MM.1S (cell line): ENCODE results near the gene HCN4.

Source experiments
- DNase-seq: peaks from one replicate; pipeline ENCODE4 v3.0.0-alpha.2; 2015
- H2AFZ ChIP-seq: fragments of 300-600 bp; sonication (generic); 2 replicates; pipeline ENCODE4 v1.6.0; 2016; ENCODE audit warnings: antibody characterized with exemption, low read length
- H3F3A ChIP-seq: fragments of 300-600 bp; sonication (generic); 2 replicates; pipeline ENCODE4 v1.6.1; 2016; ENCODE audit warnings: mild to moderate bottlenecking, antibody characterized with exemption, low read length, moderate library complexity, mixed read lengths; ENCODE audit not compliant: insufficient read depth
- H3K27ac ChIP-seq: fragments of 300-600 bp; sonication (generic); 2 replicates; pipeline ENCODE4 v1.5.1; 2016; ENCODE audit warnings: mild to moderate bottlenecking, low read length
- H3K27me3 ChIP-seq: fragments of 300-600 bp; sonication (generic); replicated peaks from 2 replicates; pipeline ENCODE4 v1.6.0; 2016; ENCODE audit warnings: low read length; ENCODE audit not compliant: insufficient read depth
- H3K36me3 ChIP-seq: fragments of 300-600 bp; sonication (generic); replicated peaks from 2 replicates; pipeline ENCODE4 v1.6.1; 2016; ENCODE audit warnings: mild to moderate bottlenecking, low read length, mixed read lengths; ENCODE audit not compliant: insufficient read depth
- H3K4me1 ChIP-seq: fragments of 300-600 bp; sonication (generic); 2 replicates; pipeline ENCODE4 v1.6.1; 2016; ENCODE audit warnings: low read length, mixed read lengths
- H3K4me2 ChIP-seq: fragments of 300-600 bp; sonication (generic); 2 replicates; pipeline ENCODE4 v1.6.0; 2016; ENCODE audit warnings: low read depth, low read length
- H3K4me3 ChIP-seq: fragments of 300-600 bp; sonication (generic); 2 replicates; pipeline ENCODE4 v1.5.1; 2016; ENCODE audit warnings: low read length, mixed read lengths
- H3K79me2 ChIP-seq: fragments of 300-600 bp; sonication (generic); 2 replicates; pipeline ENCODE4 v1.6.1; 2016; ENCODE audit warnings: mixed run types, low read length, mixed read lengths
- H3K9ac ChIP-seq: fragments of 300-600 bp; sonication (generic); 2 replicates; pipeline ENCODE4 v1.6.1; 2016; ENCODE audit warnings: low read length, mixed read lengths
- H3K9me2 ChIP-seq: fragments of 300-600 bp; sonication (generic); replicated peaks from 2 replicates; pipeline ENCODE4 v1.6.1; 2016; ENCODE audit warnings: mild to moderate bottlenecking, low read length, mixed read lengths; ENCODE audit not compliant: insufficient read depth
- H3K9me3 ChIP-seq: fragments of 300-600 bp; sonication (generic); replicated peaks from 2 replicates; pipeline ENCODE4 v1.6.1; 2016; ENCODE audit warnings: mild to moderate bottlenecking, low read length, mixed read lengths; ENCODE audit not compliant: insufficient read depth
- H4K20me1 ChIP-seq: fragments of 300-600 bp; sonication (generic); 2 replicates; pipeline ENCODE4 v1.6.1; 2016; ENCODE audit warnings: mild to moderate bottlenecking, low read length, moderate library complexity, mixed read lengths; ENCODE audit not compliant: insufficient read depth
- EZH2 ChIP-seq: fragments of 300-600 bp; sonication (generic); optimal IDR thresholded peaks from 2 replicates; pipeline ENCODE3; 2017; ENCODE audit warnings: low read depth, mild to moderate bottlenecking, antibody characterized with exemption, low read length, mixed read lengths
- EZH2phosphoT487 ChIP-seq: fragments of 300-600 bp; sonication (generic); IDR thresholded peaks from 2 replicates; pipeline ENCODE4 v1.6.1; 2018; ENCODE audit warnings: antibody characterized with exemption, low read length
- TF ChIP-seq, protein P1 (sequence below): fragments of 300-600 bp; sonication (generic); IDR thresholded peaks from 2 replicates; pipeline ENCODE4 v1.5.1; 2016; ENCODE audit warnings: antibody characterized with exemption, low read length, mixed read lengths

HCN4 gene

DNA sequence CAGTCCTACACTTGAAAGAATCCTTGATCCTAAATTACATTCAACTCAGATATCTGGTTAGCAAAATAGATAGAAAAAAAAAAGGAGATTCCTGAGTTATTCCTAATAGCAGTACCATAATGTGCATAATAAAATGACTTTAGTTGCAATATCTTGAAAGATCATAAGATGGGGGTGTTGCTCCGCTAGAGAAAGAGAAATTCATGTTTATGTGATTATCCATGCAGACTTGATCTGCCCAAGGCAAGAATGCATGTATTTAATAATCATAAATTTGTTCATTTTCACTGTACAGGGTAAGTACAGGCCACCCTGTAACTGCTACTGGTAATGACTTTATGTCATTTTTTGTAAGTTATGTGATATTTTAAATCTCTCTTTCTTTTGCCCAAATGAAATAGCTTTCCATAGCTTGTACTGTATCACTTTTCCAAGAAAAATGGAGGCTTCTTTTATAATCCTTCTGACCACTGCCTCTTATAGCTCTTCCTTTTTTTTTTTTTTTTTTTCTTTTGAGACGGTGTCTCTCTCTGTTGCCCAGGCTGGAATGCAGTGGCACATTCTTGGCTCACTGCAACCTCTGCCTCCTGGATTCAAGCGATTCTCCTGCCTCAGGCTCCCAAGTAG is 84.6 kb downstream of the HCN4 start:
- no peak for DNase-seq
- Histone ChIP-seq H3K9me3 (no peaks in the 10 kb centered on the region), H3K4me3 (no peak overlapping the region), H3K4me2 (no peak overlapping the region), H4K20me1 (no peaks in the 10 kb centered on the region), H3K79me2 (no peaks in the 10 kb centered on the region), H3K27ac (no peak overlapping the region), H3K9me2 (no peaks in the 10 kb centered on the region), H3K4me1 (peaks cover 8% of the 10 kb centered on the region; the same call in 1 of the 2 replicates), H3F3A (no peaks in the 10 kb centered on the region), H3K27me3 (no peaks in the 10 kb centered on the region), H3K36me3 (no peaks in the 10 kb centered on the region), H3K9ac (no peak overlapping the region), H2AFZ (no peak overlapping the region)
- TF ChIP-seq EZH2phosphoT487: no peak
- TF ChIP-seq, protein P1, sequence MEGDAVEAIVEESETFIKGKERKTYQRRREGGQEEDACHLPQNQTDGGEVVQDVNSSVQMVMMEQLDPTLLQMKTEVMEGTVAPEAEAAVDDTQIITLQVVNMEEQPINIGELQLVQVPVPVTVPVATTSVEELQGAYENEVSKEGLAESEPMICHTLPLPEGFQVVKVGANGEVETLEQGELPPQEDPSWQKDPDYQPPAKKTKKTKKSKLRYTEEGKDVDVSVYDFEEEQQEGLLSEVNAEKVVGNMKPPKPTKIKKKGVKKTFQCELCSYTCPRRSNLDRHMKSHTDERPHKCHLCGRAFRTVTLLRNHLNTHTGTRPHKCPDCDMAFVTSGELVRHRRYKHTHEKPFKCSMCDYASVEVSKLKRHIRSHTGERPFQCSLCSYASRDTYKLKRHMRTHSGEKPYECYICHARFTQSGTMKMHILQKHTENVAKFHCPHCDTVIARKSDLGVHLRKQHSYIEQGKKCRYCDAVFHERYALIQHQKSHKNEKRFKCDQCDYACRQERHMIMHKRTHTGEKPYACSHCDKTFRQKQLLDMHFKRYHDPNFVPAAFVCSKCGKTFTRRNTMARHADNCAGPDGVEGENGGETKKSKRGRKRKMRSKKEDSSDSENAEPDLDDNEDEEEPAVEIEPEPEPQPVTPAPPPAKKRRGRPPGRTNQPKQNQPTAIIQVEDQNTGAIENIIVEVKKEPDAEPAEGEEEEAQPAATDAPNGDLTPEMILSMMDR: peak; percentile 12; the same call in 1 of the 2 replicates

DNA sequence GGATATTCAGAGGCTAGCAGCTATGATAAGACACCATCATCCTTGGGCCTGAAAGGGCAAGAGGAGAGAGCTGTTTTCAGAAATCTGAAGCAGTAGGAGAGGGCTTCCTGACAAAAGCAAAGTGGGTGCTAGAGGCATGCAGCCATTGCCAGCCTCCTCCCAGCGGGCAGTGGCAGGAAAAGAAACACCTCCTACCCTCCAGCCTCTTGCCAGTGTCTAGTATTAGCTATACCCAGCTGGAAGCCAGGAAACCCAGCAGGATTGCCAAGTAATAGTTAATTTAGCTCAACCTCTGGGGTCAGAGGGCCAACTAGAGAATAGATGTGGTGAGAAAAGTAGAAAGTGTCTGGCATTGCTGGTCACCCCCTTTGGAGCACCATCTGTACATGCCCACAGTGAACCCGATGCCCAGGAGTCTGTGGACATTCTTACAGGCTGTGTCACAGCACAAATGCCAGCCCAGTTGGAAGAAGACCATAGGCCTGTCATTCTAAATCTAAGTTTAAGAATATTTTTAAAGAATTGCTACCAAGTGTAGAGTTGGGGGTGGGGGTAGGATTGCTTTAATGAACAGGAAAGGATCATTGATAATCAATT is 85.3 kb downstream of the HCN4 start:
- H3F3A ChIP-seq: no peaks in the 10 kb centered on the region
- H3K9ac ChIP-seq: no peak overlapping the region
- H4K20me1 ChIP-seq: no peaks in the 10 kb centered on the region
- H3K4me1 ChIP-seq: peaks cover 8% of the 10 kb centered on the region; the same call in 1 of the 2 replicates
- TF ChIP-seq, protein P1: no peak
- TF ChIP-seq EZH2phosphoT487 (no peak), EZH2 (no peak)
- no peak overlapping the region for H2AFZ ChIP-seq
- H3K9me2 ChIP-seq: no peaks in the 10 kb centered on the region
- no peak overlapping the region for H3K4me3 ChIP-seq
- no peaks in the 10 kb centered on the region for H3K79me2 ChIP-seq
- H3K9me3 ChIP-seq: no peaks in the 10 kb centered on the region
- no peak overlapping the region for H3K4me2 ChIP-seq
- H3K27me3 ChIP-seq: no peaks in the 10 kb centered on the region
- H3K27ac ChIP-seq: no peak overlapping the region
- DNase-seq: no peak
- no peaks in the 10 kb centered on the region for H3K36me3 ChIP-seq

DNA sequence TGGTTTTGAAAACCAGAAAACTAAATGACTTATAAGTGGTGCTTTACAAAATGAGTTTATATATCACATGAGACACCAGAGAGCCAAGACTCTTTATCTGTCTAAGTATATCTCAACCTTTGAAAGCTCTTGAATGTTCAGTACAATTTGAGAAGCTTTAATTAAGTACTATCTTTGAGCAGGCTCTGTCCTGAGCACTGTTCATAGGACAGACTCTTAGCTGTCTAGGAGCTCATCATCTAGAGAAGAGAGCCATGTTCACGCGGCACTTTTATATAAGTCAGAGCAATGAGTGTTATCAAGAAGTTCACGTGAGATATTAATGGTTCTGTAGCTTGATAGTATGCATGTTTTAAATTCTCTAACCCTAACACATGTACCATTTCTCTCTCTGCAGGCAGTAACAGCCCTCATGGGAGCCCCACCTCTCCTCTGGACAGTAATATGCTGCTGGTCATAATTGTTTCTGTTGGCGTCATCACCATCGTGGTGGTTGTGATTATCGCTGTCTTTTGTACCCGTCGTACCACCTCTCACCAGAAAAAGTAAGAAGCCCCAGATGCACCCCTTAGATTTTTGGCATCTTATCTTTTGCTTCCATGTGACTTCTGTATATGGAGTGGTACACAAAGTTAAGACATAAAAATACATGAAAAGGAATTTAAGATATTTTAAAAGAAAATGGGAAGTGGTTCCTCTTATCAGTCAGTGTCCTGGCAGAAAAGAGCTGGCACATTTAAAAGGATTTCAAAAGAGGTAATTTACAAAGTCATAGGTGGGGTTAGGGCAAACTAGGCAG is 86.0 kb downstream of the HCN4 start:
- Histone ChIP-seq H3K27ac (no peak overlapping the region), H3K9me2 (no peaks in the 10 kb centered on the region), H2AFZ (no peak overlapping the region), H3K36me3 (no peaks in the 10 kb centered on the region), H3K9ac (no peak overlapping the region), H3K27me3 (no peaks in the 10 kb centered on the region), H4K20me1 (no peaks in the 10 kb centered on the region), H3K4me2 (no peak overlapping the region), H3K9me3 (no peaks in the 10 kb centered on the region), H3K79me2 (no peaks in the 10 kb centered on the region), H3K4me1 (peaks cover 8% of the 10 kb centered on the region; the same call in 1 of the 2 replicates), H3F3A (no peaks in the 10 kb centered on the region), H3K4me3 (no peak overlapping the region)
- no peak for DNase-seq
- no peak for TF ChIP-seq EZH2
- TF ChIP-seq EZH2phosphoT487: no peak
- TF ChIP-seq, protein P1: no peak
